Keratinocyte (primary cell): ENCODE measurements around the gene TGFBR1. TPM values are rescaled to one million over a fixed set of nuclear protein-coding genes. Genes with fewer than 3 reads are reported as not detected.

Experiments
- DNase-seq: peaks from one replicate; pipeline ENCODE4 v3.0.0-alpha.2; 2011; ENCODE audit warnings: low read depth, missing footprints, low spot score
- FAIRE-seq: peaks from 2 replicates; lab custom pipeline; 2011; peaks lifted over from hg19 to GRCh38; lab: Jason Lieb, UNC
- H2AFZ ChIP-seq: 2 replicates; pipeline ENCODE4 v1.6.0; 2012; ENCODE audit warnings: low read length, control low read depth, inconsistent platforms; ENCODE audit not compliant: control insufficient read depth
- H3K27ac ChIP-seq: 2 replicates; pipeline ENCODE4 v1.5.1; 2011; ENCODE audit warnings: low read length; ENCODE audit not compliant: control insufficient read depth, insufficient read depth
- H3K27me3 ChIP-seq: 3 replicates; pipeline ENCODE4 v1.6.0; 2011; ENCODE audit warnings: low read length; ENCODE audit not compliant: control insufficient read depth, insufficient read depth; ENCODE audit errors: extremely low read depth
- H3K36me3 ChIP-seq, 2 experiments: 2 replicates in 1 of 2; 3 replicates in 1 of 2; pipeline ENCODE4 v1.5.1; 2011; ENCODE audit warnings: low read length in 2 of 2, mild to moderate bottlenecking in 1 of 2; ENCODE audit not compliant: control insufficient read depth in 2 of 2, insufficient read depth in 2 of 2; ENCODE audit errors: extremely low read depth in 1 of 2
- H3K4me1 ChIP-seq: 3 replicates; pipeline ENCODE4 v1.5.1; 2011; ENCODE audit warnings: low read length; ENCODE audit not compliant: control insufficient read depth, insufficient read depth; ENCODE audit errors: extremely low read depth
- H3K4me2 ChIP-seq: 3 replicates; pipeline ENCODE4 v1.6.0; 2011; ENCODE audit warnings: low read depth, low read length; ENCODE audit not compliant: control insufficient read depth, insufficient read depth; ENCODE audit errors: extremely low read depth
- H3K4me3 ChIP-seq, 3 experiments: fragments of 200-600 bp in 1 of 3; sonication (generic) in 1 of 3; 2 replicates in 2 of 3; 3 replicates in 1 of 3; pipeline ENCODE4 v1.5.1; 2011 to 2016; ENCODE audit warnings: low read length in 3 of 3, mild to moderate bottlenecking in 3 of 3, control low read depth in 2 of 3, inconsistent platforms in 1 of 3, low read depth in 1 of 3, mixed read lengths in 1 of 3, mixed run types in 1 of 3, moderate library complexity in 1 of 3; ENCODE audit not compliant: control insufficient read depth in 2 of 3, insufficient read depth in 2 of 3; ENCODE audit errors: extremely low read depth in 1 of 3
- H3K79me2 ChIP-seq: 2 replicates; pipeline ENCODE4 v1.6.0; 2012; ENCODE audit warnings: low read length; ENCODE audit not compliant: control insufficient read depth, insufficient read depth
- H3K9ac ChIP-seq: 3 replicates; pipeline ENCODE4 v1.6.0; 2011; ENCODE audit warnings: low read length; ENCODE audit not compliant: control insufficient read depth, insufficient read depth; ENCODE audit errors: extremely low read depth
- H3K9me1 ChIP-seq: 3 replicates; pipeline ENCODE4 v1.6.0; 2011; ENCODE audit warnings: low read length; ENCODE audit not compliant: control insufficient read depth, insufficient read depth; ENCODE audit errors: extremely low read depth
- H3K9me3 ChIP-seq: 2 replicates; pipeline ENCODE4 v1.5.1; 2012; ENCODE audit warnings: low read depth, low read length; ENCODE audit not compliant: control insufficient read depth
- H4K20me1 ChIP-seq: 3 replicates; pipeline ENCODE4 v1.6.0; 2011; ENCODE audit warnings: low read length; ENCODE audit not compliant: control insufficient read depth, insufficient read depth; ENCODE audit errors: extremely low read depth
- CTCF ChIP-seq, 3 experiments: IDR thresholded peaks in 1 of 3; conservative IDR thresholded peaks in 1 of 3; optimal IDR thresholded peaks in 1 of 3; 2 replicates in 2 of 3; 3 replicates in 1 of 3; pipeline versions ENCODE3 to v1.5.1; 2011; ENCODE audit warnings: low read length in 3 of 3, mild to moderate bottlenecking in 3 of 3, moderate library complexity in 2 of 3, control low read depth in 1 of 3, inconsistent platforms in 1 of 3; ENCODE audit not compliant: insufficient read depth in 2 of 3; ENCODE audit errors: extremely low read depth in 1 of 3
- EZH2 ChIP-seq: IDR thresholded peaks from one replicate; pipeline ENCODE4 v1.6.1; 2012; ENCODE audit warnings: inconsistent platforms, mild to moderate bottlenecking, low read length, moderate library complexity
- dilution Hi-C: fragments of 300-500 bp; cut with MboI; formaldehyde crosslinking; loops from one replicate; pipeline ENCODE4 v1.7.0; 2020; ENCODE audit warnings: low sequenced_read_pairs; ENCODE audit not compliant: extremely low pct_ligation_motif_present
- polyA plus RNA-seq, 5 experiments: library from polyadenylated mRNA; depleted of rRNA in 3 of 5; stranded (reverse) in 3 of 5; stranded (forward) in 1 of 5; unstranded in 1 of 5; fragments of >200 nt; gene quantifications; 1 replicate in 1 of 5; 2 replicates in 3 of 5; 3 replicates in 1 of 5; pipeline versions ENCODE4 v1.2.1 to v1.2.3, GENCODE V29; 2011 to 2012; ENCODE audit warnings: missing spikeins in 2 of 5, low read depth in 1 of 5, low replicate concordance in 1 of 5

The TGFBR1 gene
- polyA plus RNA-seq, 1 donor (not counting 4 experiments of a cell fraction or from before 2014, with no cell fraction given) = 55.0 TPM

DNA sequence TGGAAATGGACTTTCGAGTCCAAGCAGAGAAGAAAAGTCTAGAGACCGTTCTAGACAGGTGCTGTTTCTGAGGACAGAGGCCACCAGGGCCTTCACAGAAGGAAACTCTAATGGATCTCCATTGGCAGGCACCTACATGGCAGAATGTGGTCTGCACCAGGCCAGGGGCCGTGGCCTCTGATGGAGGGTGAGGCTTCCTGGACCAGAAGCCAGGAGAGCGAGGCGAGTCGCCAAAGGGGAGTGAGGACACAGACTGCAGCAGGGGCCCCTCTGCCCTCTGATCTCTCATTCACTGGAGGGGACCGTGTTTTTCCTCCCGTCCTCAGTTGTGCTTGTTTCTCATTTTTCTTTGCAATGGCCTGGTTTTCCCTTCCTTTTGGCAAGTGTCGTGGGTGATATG lies 75.7 kb downstream of the TGFBR1 start:
- H3K4me1 ChIP-seq = peaks cover 2% of the 10 kb centered on the region
- no peak overlapping the region for H3K4me3 ChIP-seq
- no peaks in the 10 kb centered on the region for H3K9me1 ChIP-seq
- DNase-seq = no peak
- H3K36me3 ChIP-seq = no peaks in the 10 kb centered on the region
- H3K27ac ChIP-seq = no peak overlapping the region
- H3K27me3 ChIP-seq = no peaks in the 10 kb centered on the region
- no peak for FAIRE-seq
- H3K4me2 ChIP-seq = no peak overlapping the region
- H4K20me1 ChIP-seq = no peaks in the 10 kb centered on the region
- dilution Hi-C loops = no loop called here
- H3K9ac ChIP-seq = no peak overlapping the region
- H3K79me2 ChIP-seq = no peaks in the 10 kb centered on the region
- H2AFZ ChIP-seq = no peak overlapping the region
- TF ChIP-seq CTCF (optimal IDR thresholded peaks at IDR 0.05 in 1 of 3, IDR thresholded peaks at IDR 0.05 in 1 of 3, conservative IDR thresholded peaks at IDR 0.05 in 1 of 3; ENCODE audit: extremely low read depth in 1 of 3, insufficient read depth in 2 of 3, low read length in 3 of 3) (no peak), EZH2 (no peak)
- H3K9me3 ChIP-seq = no peaks in the 10 kb centered on the region

- H3K9me3 ChIP-seq = no peaks in the 10 kb centered on the region
- peaks cover 2% of the 10 kb centered on the region for H3K4me1 ChIP-seq
- no peak overlapping the region for H3K9ac ChIP-seq
- DNase-seq (no peak), FAIRE-seq (no peak)
- H2AFZ ChIP-seq = no peak overlapping the region
- no peak overlapping the region for H3K4me2 ChIP-seq
- H3K4me3 ChIP-seq = no peak overlapping the region
- H3K27ac ChIP-seq = no peak overlapping the region
- no peaks in the 10 kb centered on the region for H3K79me2 ChIP-seq
- dilution Hi-C loops = no loop called here
- no peak for TF ChIP-seq EZH2
- TF ChIP-seq CTCF (optimal IDR thresholded peaks at IDR 0.05 in 1 of 3, IDR thresholded peaks at IDR 0.05 in 1 of 3, conservative IDR thresholded peaks at IDR 0.05 in 1 of 3; ENCODE audit: extremely low read depth in 1 of 3, insufficient read depth in 2 of 3, low read length in 3 of 3) = no peak
- no peaks in the 10 kb centered on the region for H4K20me1 ChIP-seq
- no peaks in the 10 kb centered on the region for H3K27me3 ChIP-seq
- no peaks in the 10 kb centered on the region for H3K36me3 ChIP-seq
- no peaks in the 10 kb centered on the region for H3K9me1 ChIP-seq
These were observed 76.3 kb downstream of the TGFBR1 start for GRCh38 chr9:99181206-99181605.
